ENCODE measurements around the gene DEGS2. TPM values are rescaled to one million over a fixed set of nuclear protein-coding genes. Genes with fewer than 3 reads are reported as not detected.

DEGS2 gene
- polyA plus RNA-seq, 2 of the 4 experiments (the other 2 are of a cell fraction), result 0.93 to 2.3 TPM

GRCh38 chr14:100148837-100149731, 10.4 kb downstream of the DEGS2 start:
- POLR2A ChIA-PET, result no interaction called here
- WGBS (ENCODE audit: missing lambda C conversion rate), result 91% methylated on average over 53 of the region's 58 CpGs
- H3K27ac ChIP-seq, result no peak overlapping the region
- FAIRE-seq (no peak), ATAC-seq (no peak), DNase-seq (ENCODE audit: low read depth in 1 of 2, low spot score in 1 of 2) (no peak)
- no peak for TF ChIP-seq BHLHE40 (IDR thresholded peaks at IDR 0.05; ENCODE audit: low read depth, low read length)
- TF ChIP-seq, protein P1, sequence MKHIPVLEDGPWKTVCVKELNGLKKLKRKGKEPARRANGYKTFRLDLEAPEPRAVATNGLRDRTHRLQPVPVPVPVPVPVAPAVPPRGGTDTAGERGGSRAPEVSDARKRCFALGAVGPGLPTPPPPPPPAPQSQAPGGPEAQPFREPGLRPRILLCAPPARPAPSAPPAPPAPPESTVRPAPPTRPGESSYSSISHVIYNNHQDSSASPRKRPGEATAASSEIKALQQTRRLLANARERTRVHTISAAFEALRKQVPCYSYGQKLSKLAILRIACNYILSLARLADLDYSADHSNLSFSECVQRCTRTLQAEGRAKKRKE (CRISPR knock-in tag; IDR thresholded peaks at IDR 0.05; ENCODE audit: low read depth), result no peak
- no peak for TF ChIP-seq USF2 (IDR thresholded peaks at IDR 0.05)
- no peak overlapping the region for H3K4me3 ChIP-seq
- CTCF ChIA-PET, result interaction anchor here (1.0 to 1.4 kb wide), 2 partner anchors 13 to 18 kb away, joined by 3 read pairs; no protein-coding TSS in a partner anchor
- no peaks in the 10 kb centered on the region for H3K9me3 ChIP-seq
- no peak overlapping the region for H3K4me2 ChIP-seq
- H3K4me1 ChIP-seq, result no peaks in the 10 kb centered on the region

DNA sequence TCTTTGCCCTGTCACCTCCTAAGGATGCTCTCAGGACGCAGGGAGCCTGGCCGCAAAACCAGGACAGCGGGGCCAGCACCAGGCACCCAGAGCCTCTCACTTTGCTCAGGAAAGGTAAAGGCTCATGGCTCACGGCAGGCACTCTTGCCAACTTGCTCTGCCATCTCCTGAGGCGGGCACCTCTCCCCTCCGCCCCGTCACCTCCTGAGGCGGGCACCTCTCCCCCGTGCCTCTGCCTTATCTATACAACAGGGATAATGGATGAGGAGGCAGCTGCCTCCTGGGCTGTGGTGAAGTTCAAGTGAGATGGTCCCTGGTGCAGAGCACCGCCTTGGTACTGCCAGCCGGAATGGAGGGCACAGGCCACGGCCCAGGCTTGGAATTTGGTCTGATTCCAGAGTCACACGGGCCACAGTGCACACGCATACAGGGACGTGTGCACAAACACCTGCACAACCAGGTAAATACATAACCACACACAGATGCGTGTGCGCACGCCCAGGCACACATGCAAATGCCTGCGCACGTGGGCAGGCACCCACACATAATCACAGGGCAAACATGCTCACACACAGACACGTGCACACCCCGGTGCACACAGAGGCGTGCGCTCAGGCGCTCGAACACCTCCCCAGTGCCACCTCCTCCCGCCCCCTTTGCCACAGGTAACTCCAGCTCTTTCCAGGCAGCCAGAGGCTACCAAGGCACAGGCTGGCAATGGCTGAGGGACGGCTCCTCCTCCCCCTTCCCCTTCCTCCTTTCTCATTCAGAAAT, 11.6 kb downstream of the DEGS2 start:
- TF ChIP-seq BCL3 (IDR thresholded peaks at IDR 0.05) (no peak), HOXA7 (CRISPR knock-in tag; IDR thresholded peaks at IDR 0.05) (no peak), NR3C1 (IDR thresholded peaks at IDR 0.05) (no peak)
- Histone ChIP-seq H3K9me3 (no peaks in the 10 kb centered on the region), H3K4me3 (no peak overlapping the region), H3K27ac (no peak overlapping the region), H3K4me2 (no peak overlapping the region), H3K4me1 (peaks cover 2% of the 10 kb centered on the region; the same call in 1 of the 3 replicates)
- ChIA-PET POLR2A (no interaction called here), CTCF (interaction anchor here (1.0 kb wide), 1 partner anchor 14 kb away, joined by 3 read pairs; no protein-coding TSS in a partner anchor)
- no peak for DNase-seq (ENCODE audit: low read depth in 1 of 2, low spot score in 1 of 2)
- no peak for FAIRE-seq
- WGBS (ENCODE audit: missing lambda C conversion rate), result 81% methylated on average over 26 of the region's 28 CpGs
- no peak for ATAC-seq

GRCh38 chr14:100147181-100147631, 12.2 kb downstream of the DEGS2 start:
- ATAC-seq (no peak), DNase-seq (ENCODE audit: low read depth in 1 of 2, low spot score in 1 of 2) (no peak), FAIRE-seq (no peak)
- no peak overlapping the region for H3K4me2 ChIP-seq
- peaks cover 8% of the 10 kb centered on the region; the same call in 1 of the 3 replicates for H3K4me1 ChIP-seq
- TF ChIP-seq CHD4 (IDR thresholded peaks at IDR 0.05; ENCODE audit: borderline replicate concordance) (no peak), SREBF2 (IDR thresholded peaks at IDR 0.05) (no peak), EHMT2 (IDR thresholded peaks at IDR 0.05; ENCODE audit: low read depth) (no peak), POLR2A (IDR thresholded peaks at IDR 0.05; ENCODE audit: low read length) (no peak), ZFP36 (IDR thresholded peaks at IDR 0.05; ENCODE audit: borderline replicate concordance, partially characterized antibody) (no peak), ZNF302 (CRISPR knock-in tag; IDR thresholded peaks at IDR 0.05) (no peak), CHD2 (IDR thresholded peaks at IDR 0.05; ENCODE audit: low read length, partially characterized antibody) (no peak), HOXA7 (CRISPR knock-in tag; IDR thresholded peaks at IDR 0.05) (no peak), CBX2 (IDR thresholded peaks at IDR 0.05; ENCODE audit: borderline replicate concordance, low read depth) (no peak), BCL3 (IDR thresholded peaks at IDR 0.05) (no peak), HDAC2 (IDR thresholded peaks at IDR 0.05) (no peak), TFCP2L1 (CRISPR knock-in tag; IDR thresholded peaks at IDR 0.05) (no peak), KDM1A (IDR thresholded peaks at IDR 0.05; ENCODE audit: low read depth) (no peak), NR3C1 (IDR thresholded peaks at IDR 0.05) (no peak), ESRRA (IDR thresholded peaks at IDR 0.05; ENCODE audit: borderline replicate concordance, low read length) (no peak), KDM5A (IDR thresholded peaks at IDR 0.05) (no peak)
- TF ChIP-seq, protein P1 (CRISPR knock-in tag; IDR thresholded peaks at IDR 0.05; ENCODE audit: low read depth), result no peak
- TF ChIP-seq, protein P2, sequence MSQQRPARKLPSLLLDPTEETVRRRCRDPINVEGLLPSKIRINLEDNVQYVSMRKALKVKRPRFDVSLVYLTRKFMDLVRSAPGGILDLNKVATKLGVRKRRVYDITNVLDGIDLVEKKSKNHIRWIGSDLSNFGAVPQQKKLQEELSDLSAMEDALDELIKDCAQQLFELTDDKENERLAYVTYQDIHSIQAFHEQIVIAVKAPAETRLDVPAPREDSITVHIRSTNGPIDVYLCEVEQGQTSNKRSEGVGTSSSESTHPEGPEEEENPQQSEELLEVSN (IDR thresholded peaks at IDR 0.05; ENCODE audit: borderline replicate concordance, low read depth), result no peak
- TF ChIP-seq, protein P3, sequence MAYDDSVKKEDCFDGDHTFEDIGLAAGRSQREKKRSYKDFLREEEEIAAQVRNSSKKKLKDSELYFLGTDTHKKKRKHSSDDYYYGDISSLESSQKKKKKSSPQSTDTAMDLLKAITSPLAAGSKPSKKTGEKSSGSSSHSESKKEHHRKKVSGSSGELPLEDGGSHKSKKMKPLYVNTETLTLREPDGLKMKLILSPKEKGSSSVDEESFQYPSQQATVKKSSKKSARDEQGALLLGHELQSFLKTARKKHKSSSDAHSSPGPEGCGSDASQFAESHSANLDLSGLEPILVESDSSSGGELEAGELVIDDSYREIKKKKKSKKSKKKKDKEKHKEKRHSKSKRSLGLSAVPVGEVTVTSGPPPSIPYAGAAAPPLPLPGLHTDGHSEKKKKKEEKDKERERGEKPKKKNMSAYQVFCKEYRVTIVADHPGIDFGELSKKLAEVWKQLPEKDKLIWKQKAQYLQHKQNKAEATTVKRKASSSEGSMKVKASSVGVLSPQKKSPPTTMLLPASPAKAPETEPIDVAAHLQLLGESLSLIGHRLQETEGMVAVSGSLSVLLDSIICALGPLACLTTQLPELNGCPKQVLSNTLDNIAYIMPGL (CRISPR knock-in tag; IDR thresholded peaks at IDR 0.05; ENCODE audit: borderline replicate concordance), result no peak
- CTCF ChIA-PET, result no interaction called here
- no peak overlapping the region for H3K4me3 ChIP-seq
- H3K9me3 ChIP-seq, result no peaks in the 10 kb centered on the region
- POLR2A ChIA-PET, result no interaction called here
- no peak overlapping the region for H3K27ac ChIP-seq
- 90% methylated on average over 16 of the region's 20 CpGs for whole genome bisulfite sequencing (ENCODE audit: missing lambda C conversion rate)

Data from A549 (cell line).